ENCODE data around the gene CLCNKB.
"Not testable (repeated sequence)": the region's sequence is repeated elsewhere in the genome, so short reads cannot be mapped to it uniquely, and the experiment has no call there.

Gene CLCNKB

DNA sequence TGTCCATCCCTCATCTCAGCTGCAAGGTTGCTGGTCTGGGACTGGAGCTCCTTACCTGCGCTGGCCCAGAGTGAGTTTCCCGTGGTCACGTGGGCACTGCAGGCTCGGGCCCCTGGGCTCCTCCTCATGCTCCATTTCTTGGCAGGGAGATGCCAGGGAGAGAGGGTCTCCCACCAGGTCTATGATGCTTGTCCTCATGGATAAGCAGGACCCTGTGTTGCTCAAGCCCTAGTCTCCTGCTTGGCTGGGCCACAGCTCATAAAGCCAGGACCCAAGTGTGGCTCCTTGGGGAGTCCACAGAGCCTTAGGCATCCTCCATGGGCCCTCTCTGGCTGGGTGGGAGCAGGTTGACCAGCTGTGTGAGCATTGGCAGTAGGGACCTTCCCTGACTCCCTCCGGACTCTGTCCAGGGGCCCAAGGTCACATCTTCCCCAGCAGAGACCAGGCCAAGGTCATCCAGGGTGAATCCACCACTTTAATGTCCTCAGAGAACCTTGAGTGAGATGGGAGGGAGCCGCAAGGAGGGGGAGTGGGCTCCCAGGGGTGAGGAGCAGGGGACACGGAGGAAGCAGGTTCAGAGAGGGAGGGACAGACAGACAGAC is 13.8 kb downstream of the CLCNKB start:
- DNase-seq (ENCODE audit: low read depth in 3 of 3) = not testable (repeated sequence)

DNA sequence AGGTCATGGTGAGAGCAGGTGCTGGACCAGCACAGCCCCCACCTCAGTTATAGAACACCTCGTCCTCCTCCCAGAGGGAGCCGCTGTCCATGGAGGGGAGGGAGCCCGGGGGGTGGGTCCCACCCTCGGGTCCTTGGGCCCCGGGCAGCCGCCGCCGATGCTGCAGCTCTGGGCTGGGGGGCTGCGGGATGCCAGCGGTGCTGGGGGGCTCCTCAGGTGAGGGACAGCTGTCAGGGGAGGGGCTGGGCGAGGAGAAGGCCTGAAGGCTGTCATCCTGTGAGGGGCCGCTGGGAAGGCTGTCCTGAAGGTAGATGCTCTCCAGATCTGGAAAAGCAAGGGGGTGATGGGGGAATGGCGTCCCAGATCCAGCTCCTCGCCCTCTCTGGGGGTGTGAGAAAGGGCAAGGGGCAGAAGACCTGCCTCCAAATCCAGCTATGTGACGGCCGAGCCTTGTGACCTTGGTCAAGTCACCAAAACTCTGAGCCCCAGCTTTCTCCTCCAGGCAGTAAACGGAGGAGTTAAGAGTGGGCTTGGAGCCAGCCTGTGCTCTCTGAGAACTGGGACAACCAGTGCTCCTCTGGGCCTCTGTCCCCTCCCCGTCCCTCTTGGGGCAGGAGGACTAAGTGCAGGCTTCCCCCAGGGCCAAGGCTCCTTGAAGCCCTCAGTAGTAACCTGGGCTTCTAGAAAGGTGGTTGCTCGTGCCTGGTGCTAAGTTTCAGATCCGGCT is 15.0 kb downstream of the CLCNKB start:
- DNase-seq (ENCODE audit: low read depth in 3 of 3) = not testable (repeated sequence)

DNA sequence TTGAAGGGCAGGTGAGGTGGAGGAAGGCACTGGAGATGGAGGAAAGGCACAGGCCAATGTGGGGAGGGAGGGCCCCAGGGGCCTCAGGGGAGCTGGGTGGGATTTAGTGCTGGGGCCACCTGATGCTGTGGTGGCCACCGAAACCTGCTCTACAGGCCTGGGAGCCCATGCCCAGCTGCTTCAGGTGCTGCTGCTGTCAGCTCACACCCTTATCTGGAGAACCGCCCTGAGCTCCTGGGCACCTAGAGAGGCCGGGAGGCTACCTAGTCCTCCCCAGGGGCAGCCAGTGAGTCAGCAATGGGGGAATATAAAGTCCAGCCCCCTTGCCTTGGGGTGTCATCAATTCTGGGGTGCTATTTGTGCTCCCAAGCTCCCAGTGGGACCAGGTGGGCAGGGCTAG is 17.7 kb downstream of the CLCNKB start:
- no peak for DNase-seq (ENCODE audit: low read depth in 3 of 3)

DNA sequence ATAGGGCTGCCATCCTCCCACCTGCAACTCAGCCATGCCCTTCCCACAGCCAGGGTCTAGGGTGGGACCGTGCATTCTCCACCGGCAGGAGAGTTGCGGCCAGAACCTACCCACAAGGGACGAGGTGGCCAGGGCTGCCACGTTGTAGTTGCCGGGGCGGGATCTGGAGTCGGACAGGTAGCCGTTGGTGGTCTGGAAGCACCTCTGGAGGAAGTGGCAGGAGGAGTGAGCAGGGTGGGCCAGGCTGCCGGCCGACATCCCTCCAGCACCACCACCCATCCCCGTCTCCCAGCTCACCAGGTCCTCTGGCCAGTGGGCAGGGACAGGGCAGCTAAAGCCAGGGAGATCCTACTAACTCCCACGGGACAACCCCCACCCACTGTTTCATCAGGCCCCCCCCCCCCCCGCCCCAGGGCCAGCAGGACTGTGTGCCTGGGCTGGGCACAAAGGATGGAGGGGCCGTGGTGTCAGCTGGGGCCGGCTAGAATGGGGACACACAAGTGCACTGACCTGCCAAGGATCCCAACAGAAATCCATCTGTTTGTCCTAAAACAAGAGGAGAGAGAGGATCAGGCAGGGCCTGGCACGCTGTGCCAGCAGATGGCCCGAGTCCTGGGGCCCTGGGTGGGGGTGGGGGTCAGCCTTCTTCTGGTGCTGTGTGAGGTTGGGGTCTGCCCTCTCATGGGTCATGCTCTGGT is 18.6 kb downstream of the CLCNKB start:
- not testable (repeated sequence) for DNase-seq (ENCODE audit: low read depth in 3 of 3)

DNA sequence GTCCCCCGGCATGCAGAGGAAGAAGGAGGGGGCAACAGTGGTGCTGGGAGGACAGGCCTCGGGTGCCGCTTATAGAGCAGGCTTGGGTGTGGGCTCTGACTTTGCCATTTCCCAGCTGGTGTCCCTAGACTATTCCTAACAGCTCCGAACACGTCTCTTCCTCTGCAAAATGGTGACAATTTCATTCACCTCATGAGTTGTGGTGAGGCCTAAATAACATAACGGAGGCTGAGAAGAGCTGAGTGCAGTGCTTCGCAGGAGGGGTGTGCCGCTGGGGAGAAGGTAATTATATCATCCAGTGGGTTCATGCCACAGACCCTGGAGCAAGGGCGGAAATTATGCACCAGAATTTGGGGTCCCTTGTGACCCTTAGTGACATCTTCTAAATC is 19.1 kb downstream of the CLCNKB start:
- DNase-seq (ENCODE audit: low read depth in 3 of 3) = not testable (repeated sequence)

DNA sequence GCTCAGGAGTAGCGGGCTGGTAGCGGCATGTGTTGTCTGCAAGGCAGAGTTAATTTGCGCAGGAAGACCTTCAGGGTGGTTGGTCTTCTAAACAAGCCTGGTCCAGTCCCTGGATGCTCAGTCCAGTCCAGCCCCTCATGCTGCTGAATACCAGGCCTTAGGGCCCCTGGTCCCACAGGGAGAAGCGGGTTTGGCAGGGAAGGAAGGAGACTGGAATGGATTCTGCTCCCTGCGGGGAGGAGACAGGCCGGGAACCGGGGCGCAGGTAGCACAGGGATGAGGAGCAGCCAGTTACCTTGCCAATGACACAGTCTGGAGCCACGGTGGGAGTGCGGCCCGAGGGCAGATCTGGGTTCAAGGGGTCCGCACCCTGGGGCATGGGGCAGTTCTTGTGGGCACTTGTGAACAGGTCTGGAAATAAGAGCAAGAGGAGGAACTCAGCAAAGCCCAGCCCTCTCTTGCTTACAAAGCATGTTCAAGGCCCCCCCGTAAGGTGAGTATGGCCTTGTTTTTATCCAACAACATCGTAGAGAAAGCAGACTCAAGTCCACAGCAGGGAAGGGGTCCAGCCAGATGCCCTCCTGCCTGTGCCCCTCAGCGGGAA is 19.7 kb downstream of the CLCNKB start:
- DNase-seq (ENCODE audit: low read depth in 3 of 3) = no peak

DNA sequence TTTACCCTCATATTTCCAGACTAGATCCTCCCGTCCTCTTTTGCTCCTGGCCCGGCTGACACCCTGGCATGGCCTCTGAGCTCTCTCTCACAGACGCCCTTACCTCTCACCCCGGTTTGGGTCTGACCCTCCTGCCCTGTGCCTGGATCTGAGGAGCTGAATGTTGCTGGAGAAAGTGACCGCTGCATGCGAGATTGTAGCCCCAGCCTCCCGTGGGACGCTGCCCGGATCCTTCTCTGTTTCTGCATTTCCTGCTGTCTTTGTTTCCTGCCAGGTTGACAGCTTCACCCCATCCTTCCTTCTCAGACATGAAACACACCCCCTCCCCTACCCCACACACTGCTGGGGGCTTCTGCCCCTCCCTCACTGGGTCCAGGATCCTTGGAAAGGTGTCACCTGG is 20.3 kb downstream of the CLCNKB start:
- DNase-seq (ENCODE audit: low read depth in 3 of 3) = no peak

DNA sequence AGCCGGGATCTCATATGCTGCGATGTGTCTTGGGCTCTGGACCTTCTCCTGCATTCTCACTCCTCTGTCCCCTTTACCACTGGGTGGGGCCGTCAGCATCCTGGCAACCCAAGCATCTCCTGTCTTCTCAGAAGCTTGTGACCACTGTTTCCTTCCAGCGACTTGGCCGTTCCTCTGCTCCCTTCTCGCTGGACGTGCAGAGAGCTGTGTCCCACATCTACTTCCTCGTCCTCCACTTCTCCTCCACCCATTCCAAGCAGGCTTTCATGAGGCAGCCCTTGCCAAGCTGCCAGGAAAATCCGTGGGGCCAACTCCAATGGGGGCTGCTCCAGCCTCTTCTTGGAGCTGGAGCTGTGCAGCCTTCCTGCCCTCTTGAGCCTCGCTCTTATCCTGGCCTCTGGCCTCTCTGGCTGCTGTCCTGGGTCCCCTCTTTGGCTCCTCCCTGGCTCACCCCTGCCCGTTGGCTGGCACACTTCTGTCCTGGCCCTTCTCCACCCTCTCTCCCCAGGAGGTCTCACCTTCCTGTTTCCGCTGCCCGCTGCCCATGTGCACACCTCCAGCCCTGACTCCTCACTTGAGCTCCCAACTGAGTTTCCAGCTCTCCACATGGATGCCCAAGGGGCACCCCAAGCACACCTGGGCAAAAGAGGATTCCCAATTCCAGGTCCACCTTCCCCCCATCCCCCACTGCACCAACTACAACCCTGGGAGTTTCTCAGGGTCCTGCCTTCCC is 21.1 kb downstream of the CLCNKB start:
- DNase-seq (ENCODE audit: low read depth in 3 of 3) = no peak

DNA sequence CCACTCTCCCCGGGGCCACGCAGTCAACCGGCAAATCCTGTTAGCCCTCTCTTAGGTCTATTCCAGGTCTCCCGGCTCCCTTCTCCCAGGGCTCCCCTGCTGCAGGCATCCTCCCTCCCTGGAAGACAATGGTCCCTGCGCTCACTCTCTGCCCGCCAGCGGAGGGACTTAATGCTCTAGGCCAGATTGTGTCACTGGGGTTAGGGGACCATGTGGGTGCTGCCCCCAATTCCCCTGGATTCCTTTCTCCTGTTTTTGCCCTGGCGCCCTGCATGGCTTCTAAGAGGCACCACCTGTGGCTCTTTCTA is 21.6 kb downstream of the CLCNKB start:
- no peak for DNase-seq (ENCODE audit: low read depth in 3 of 3)

DNA sequence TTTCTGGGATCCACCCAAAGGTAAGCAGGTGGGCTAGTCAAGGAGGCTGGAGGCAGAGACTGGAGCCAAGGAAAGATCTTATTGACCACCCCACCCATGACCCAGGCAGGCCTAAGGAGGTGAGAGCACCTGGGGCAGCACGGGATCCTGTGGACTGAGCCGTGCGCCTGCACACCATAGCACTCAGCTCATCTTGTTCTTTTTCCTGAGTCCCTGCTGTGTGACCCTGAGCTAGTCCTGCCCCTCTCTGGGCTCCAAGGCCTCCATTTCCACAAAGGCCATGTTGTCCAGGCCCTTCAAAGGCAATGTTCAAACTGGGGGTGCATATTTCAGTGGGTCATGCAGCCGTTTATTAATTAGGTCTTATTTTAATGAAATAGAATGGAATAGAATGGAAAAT is 22.7 kb downstream of the CLCNKB start:
- DNase-seq (ENCODE audit: low read depth in 3 of 3) = no peak

DNA sequence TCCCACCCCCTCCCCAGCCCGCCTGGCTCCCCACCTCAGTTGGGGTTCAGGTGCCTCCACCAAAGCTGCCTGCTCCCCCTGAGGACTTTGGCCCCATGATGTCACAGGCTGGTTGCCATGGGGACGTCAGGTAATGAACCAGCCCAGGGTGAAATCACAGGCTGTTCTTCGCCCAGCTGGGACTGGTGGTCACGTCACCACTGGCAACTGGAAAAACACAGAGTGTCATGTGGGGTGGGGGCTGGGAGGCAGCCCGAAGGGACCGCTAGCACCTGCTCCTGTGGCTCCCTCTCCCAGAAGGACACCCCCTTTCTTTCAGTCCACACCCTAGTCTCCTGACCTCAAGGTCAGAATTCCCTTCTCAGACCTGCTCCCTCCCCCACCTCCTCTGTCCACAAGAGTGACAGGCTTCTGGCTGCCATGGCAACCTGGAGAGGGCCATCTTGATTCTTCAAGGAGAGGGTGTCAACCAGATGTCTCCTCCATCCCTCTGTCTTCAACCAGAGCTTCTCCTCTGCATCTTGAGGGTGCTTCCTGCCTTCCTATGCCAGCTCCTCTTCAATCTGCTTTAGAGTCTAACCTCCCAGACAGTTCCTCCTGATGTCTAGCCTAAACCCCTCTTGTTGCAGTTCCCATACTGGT is 23.7 kb downstream of the CLCNKB start:
- DNase-seq (ENCODE audit: low read depth in 3 of 3) = no peak

DNA sequence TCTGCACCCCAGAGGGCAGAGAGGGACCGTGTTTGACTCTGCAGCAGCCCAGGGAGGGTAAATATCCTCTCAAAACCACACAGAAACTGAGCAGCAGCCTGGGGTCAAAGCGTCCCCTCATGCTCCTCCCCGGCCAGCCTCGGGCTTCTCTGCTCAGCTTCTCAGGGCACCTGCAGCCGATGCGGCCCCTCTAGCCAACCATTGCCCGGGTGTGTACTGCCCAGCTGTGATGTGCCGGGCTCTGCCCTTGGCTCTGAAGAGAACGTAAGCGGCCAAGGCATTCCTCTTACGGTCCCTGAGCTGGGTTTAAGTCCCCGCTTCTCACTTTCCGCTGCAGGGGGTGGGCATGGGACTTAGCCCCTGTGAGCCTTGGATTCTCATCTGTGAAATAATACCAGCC is 24.4 kb downstream of the CLCNKB start:
- DNase-seq (ENCODE audit: low read depth in 3 of 3) = no peak

DNA sequence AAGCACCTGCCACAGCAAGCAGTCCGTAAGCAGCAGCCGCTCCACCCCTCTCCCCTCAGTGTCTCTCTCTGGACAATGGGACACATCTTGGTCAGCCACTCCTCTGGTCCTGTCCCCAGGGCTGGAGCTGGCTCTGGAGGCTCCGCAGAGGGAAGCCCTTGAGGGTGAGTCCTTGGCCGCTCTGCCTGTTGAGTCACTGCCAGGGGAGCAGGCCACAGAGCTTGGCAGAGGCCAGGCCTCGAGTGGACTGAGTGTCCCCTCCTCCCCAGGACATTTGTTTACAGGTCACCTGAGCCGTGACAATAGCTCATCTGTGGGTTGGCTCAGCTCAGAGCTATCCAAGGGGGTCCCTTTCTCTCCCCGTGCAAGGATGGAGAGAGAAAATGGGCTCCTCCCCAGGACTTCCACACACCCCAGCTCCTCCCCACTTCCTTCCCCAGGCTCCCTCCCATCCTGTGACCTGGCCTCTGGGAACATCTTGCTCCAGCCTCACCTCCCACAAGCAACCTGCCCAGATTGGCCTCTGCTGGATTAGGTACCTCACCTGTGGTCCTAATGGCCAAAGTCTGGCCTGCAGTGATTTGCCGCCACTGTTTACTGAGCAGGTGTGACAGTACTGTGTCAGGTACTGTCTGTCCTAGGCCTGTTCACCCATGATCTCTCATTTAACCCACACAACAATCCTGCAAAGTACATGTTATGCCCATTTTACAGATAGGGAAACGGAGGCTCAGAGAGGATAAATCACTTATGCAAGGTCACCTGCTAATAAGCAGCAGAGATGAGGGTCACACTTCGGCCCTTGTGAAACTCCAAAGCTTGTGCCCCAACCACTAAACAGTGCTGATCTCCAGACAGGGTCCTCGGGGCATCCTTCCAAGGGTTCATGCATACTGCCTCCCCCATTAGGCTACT is 25.0 kb downstream of the CLCNKB start:
- DNase-seq (ENCODE audit: low read depth in 3 of 3) = no peak

DNA sequence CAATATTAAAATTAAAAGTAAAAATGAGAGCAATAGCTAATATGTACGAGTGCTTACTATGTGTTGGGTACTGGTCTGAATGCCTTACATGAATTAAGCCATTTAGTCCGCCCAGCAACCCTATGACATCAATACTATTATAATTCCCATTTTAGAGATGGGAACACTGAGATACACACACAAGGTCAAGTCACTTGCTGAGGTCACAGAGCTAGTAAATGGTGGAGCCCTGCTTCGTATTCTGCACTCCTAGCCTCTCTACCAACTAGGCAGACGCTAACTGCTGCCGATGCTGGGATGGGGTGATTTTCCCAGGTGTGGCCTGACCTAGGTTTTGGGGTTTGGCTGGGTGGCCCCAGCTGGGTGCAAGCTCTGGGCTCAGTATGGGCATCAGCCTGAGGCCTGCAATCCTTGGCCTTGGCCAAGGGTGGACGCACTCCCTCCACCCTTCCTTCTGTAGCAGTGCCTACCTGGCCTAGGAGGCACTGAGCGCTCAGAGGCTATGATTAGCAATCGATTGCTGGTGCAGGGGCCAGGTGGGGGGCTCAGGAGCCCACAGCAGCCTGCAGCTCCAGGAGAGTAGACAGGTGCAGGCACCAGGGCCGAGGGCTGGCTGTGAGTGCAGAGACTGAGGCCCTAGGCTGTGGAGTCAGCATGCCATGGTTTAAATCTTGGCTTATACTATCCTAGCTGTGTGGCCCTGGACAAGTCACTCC is 27.2 kb downstream of the CLCNKB start:
- no peak for DNase-seq (ENCODE audit: low read depth in 3 of 3)

DNA sequence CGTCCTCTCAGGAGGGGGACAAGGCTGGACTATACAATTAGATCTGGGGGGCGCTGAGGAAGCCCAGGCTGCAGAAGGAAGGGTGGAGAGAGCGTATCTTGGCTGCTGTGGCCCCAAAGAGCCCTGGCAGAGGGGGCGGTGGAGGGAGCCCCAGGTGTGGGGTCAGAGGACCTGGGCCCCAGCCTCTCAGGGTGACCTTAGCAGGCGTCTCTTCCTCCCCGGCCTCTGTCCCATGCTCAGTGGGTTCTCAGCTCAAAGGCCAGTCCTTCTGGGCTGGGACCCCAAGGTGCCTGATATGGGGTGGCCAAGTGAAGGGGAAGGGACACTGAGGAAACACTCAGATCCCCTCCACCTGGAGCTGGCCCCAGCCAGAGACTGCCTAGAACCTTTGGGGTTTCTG is 28.0 kb downstream of the CLCNKB start:
- DNase-seq (ENCODE audit: low read depth in 3 of 3) = no peak

DNA sequence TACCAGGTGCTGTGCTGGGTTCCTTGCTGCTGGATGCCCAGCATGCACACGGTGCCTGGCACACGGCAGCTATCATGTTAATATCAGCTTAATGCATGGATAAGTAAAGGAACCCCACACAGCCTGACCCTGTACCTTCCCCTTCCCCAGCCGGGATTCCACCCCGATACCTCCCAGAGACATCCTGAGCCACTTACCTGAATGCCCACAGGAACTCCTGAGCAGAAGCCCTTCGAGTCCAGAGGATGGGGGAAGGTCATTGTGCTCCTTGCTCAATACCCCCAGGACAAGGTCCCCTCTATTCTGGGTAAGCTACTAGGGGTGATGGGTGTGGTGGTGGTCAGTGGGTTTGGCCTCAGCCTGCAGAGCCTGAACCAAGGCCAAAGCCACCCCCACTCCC is 28.5 kb downstream of the CLCNKB start:
- DNase-seq (ENCODE audit: low read depth in 3 of 3) = no peak

DNA sequence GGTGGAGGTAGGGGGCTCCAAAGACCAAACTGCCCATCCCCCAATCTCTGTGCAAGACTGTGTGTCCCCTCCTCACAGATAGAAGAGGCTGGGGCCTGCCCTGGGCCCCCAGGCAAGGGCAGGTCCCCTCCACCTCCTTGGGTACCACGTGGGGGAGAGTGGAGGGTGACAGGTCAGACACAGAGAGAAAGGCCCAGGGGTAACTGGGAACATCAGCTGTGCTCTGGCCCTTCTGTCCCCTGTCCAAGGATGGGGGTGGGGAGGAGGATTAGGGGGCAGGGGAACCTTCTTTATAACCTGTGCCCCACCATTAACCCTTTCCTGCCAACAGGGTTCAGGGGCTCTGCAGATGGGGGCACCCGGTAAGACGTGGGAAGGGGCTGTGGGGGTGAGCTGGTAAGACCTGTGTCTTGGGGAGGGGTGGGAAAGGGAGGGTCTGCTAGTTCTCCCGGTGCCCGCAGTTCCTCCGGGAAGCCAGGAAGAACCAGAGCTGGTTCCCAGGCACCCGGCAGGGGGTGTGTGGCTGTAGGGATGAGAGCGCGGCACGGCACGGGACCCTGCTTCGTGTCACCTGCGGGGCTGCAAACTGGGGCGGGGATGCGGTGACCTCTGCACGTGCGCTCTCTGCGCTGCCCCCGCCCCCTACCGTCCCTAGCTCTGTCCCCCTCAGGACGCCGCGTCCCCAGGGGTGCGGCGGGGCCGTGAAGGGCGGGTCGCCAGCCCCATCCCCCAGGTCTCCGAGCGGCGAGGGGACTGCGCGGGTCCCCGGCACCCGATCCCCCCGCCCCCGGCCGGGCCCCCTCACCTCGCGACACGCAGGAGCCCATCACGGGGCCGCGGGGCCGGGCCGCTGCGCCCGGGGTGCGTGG is 29.3 kb downstream of the CLCNKB start:
- no peak for DNase-seq (ENCODE audit: low read depth in 3 of 3)

DNA sequence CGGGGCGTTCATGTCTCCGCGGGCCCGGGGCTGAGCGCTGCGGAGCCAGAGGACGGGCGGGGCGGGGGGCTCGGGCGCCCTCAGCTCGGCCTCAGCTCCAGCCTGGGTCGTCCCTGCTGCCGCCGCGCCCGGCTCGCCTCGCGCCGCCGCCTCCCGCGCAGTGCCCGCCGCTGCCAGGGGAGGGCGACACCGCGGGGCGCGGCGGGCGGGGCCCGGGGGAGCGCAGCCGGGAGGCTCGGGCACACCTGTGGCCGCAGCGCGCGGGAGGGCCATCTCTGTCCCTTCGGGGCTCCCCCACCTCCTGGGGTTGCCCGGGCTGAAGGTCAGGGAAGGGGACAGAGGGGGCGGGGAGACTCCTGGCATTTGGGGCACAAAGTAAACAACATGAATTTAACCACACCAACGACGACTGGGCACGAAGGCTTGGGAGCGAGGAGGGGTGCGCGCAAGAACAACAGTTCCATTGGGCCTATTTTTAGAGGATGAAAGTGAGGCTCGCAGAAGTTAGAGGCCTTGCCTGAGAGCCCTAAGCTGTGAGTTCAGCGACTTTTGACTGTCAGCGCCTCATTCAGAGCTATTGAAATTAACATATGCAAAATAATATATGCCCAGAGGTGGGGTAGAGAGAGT is 30.0 kb downstream of the CLCNKB start, which contains the start of gene FAM131C:
FAM131C (minus strand) TSS at position 162 of the 630 bp plus-strand sequence. CDS start 209 bp downstream, outside the sequence.
- peak in 1 of 3 experiments; percentile 15 for DNase-seq (ENCODE audit: low read depth in 3 of 3)
